ENCODE data around the gene TMEM242. TPM values are rescaled to one million over a fixed set of nuclear protein-coding genes. Genes with fewer than 3 reads are reported as not detected.

TMEM242 gene
- total and polyA plus RNA-seq, 2 of the 8 experiments (the other 6 are each of a cell fraction or from before 2014, with no cell fraction given), result 2.4 to 9.0 TPM

GRCh38 chr6:157272866-157273755 is 50.2 kb downstream of the TMEM242 start:
- no peak overlapping the region for H2BK20ac ChIP-seq (ENCODE audit: low read length)
- peaks cover 2 to 11% (median 5%) of the 10 kb centered on the region in 4 experiments for H3K4me1 ChIP-seq (replicated peaks in 1 of 4; ENCODE audit: control insufficient read depth in 3 of 4, insufficient read depth in 4 of 4, low read length in 3 of 4)
- ChIA-PET POLR2A (ENCODE audit: partially characterized antibody) (interaction anchor here (1.2 kb wide), 1 partner anchor 37 kb away, joined by 4 read pairs; no protein-coding TSS in a partner anchor), CTCF (ENCODE audit: partially characterized antibody) (interaction anchor here (1.2 to 3.1 kb wide), 9 partner anchors 9 to 108 kb away, joined by 3 to 17 read pairs (median 6); no protein-coding TSS in a partner anchor)
- H3K23ac ChIP-seq (ENCODE audit: insufficient read length), result no peak overlapping the region
- no peak overlapping the region for H3K56ac ChIP-seq (replicated peaks; ENCODE audit: insufficient read length, low read depth, low read length)
- H2AFZ ChIP-seq (ENCODE audit: low read length), result no peak overlapping the region
- H3K4me3 ChIP-seq (ENCODE audit: extremely low read depth in 1 of 4, insufficient read depth in 2 of 4, low read depth in 3 of 4, low read length in 4 of 4), result peak overlapping the region in 1 of 4 experiments; percentile 64; a peak in 1 of 8 replicates
- TF ChIP-seq ZNF274 (IDR thresholded peaks at IDR 0.05; ENCODE audit: borderline replicate concordance, extremely low read depth, low read length), result no peak
- peak in 1 of 2 experiments; percentile 4; a peak in 1 of 4 replicates for TF ChIP-seq RAD21 (IDR thresholded peaks at IDR 0.05 in 1 of 2, conservative IDR thresholded peaks at IDR 0.05 in 1 of 2; ENCODE audit: low read depth in 2 of 2, low read length in 2 of 2)
- TF ChIP-seq CBX5 (IDR thresholded peaks at IDR 0.05; ENCODE audit: low read depth, low read length), result no peak
- no peak for TF ChIP-seq JUND (IDR thresholded peaks at IDR 0.05; ENCODE audit: low read length)
- peak in 2 of 3 experiments; percentile 13 to 16; a peak in 1 of 4 replicates for TF ChIP-seq CTCF (IDR thresholded peaks at IDR 0.05; ENCODE audit: control extremely low read depth in 1 of 3, insufficient read depth in 1 of 3, low read depth in 1 of 3, low read length in 3 of 3)
- no peak for TF ChIP-seq KDM4A (IDR thresholded peaks at IDR 0.05; ENCODE audit: low read depth, low read length, severe bottlenecking)
- peaks cover 11% of the 10 kb centered on the region; the same call in 1 of the 2 replicates for H3K23me2 ChIP-seq (ENCODE audit: low read depth, low read length)
- H3K9me3 ChIP-seq (ENCODE audit: insufficient read depth in 2 of 2, low read depth in 1 of 2, low read length in 1 of 2), result no peaks in the 10 kb centered on the region
- peaks cover 0 to 5% of the 10 kb centered on the region in 2 experiments for H4K20me1 ChIP-seq (replicated peaks in 1 of 2; ENCODE audit: control insufficient read depth in 1 of 2, insufficient read depth in 2 of 2, low read length in 2 of 2)
- H3K4ac ChIP-seq (replicated peaks; ENCODE audit: insufficient read length, low read depth, low read length), result no peak overlapping the region
- peaks cover 0 to 15% (median 8%) of the 10 kb centered on the region in 4 experiments; a peak in 4 of 7 replicates for H3K27me3 ChIP-seq (replicated peaks in 1 of 4; ENCODE audit: control insufficient read depth in 3 of 4, extremely low read depth in 1 of 4, insufficient read depth in 3 of 4, low read length in 3 of 4)
- H2BK120ac ChIP-seq (replicated peaks; ENCODE audit: low read depth, low read length), result no peak overlapping the region
- H2BK15ac ChIP-seq (ENCODE audit: low read length), result no peak overlapping the region
- no peaks in the 10 kb centered on the region for H3K79me2 ChIP-seq (ENCODE audit: control insufficient read depth in 1 of 2, insufficient read depth in 2 of 2, low read length in 2 of 2)
- FAIRE-seq (no peak), DNase-seq (ENCODE audit: low read depth in 1 of 2, low spot score in 2 of 2) (no peak)
- no peak overlapping the region for H2BK5ac ChIP-seq (ENCODE audit: low read depth, low read length)
- H3K36me3 ChIP-seq (ENCODE audit: control insufficient read depth in 2 of 4, insufficient read depth in 4 of 4, low read length in 3 of 4), result no peaks in the 10 kb centered on the region
- no peak overlapping the region for H2AK5ac ChIP-seq (ENCODE audit: low read depth, low read length)
- peak overlapping the region; percentile 67 to 84 for H3K4me2 ChIP-seq (ENCODE audit: insufficient read depth in 1 of 2, low read depth in 2 of 2, low read length in 2 of 2)
- H4K91ac ChIP-seq (replicated peaks; ENCODE audit: insufficient read length, low read length), result peak overlapping the region; percentile 5
- no peak overlapping the region for H4K8ac ChIP-seq (ENCODE audit: extremely low read depth, insufficient read depth, low read length)
- no peak overlapping the region for H3K27ac ChIP-seq (ENCODE audit: low read depth, low read length)
- H3K9ac ChIP-seq (replicated peaks in 1 of 4; ENCODE audit: extremely low read depth in 1 of 4, low read depth in 3 of 4, low read length in 3 of 4), result no peak overlapping the region
- peak overlapping the region; percentile 65; the same call in 1 of the 2 replicates for H2BK12ac ChIP-seq (ENCODE audit: low read depth, low read length)
- H3K79me1 ChIP-seq (ENCODE audit: low read depth, low read length), result no peaks in the 10 kb centered on the region; the same call in 1 of the 2 replicates
- no peak overlapping the region for H3K14ac ChIP-seq (ENCODE audit: insufficient read length)
- no peak overlapping the region for H3K18ac ChIP-seq (ENCODE audit: extremely low read depth, low read length)
- H4K5ac ChIP-seq (ENCODE audit: insufficient read length, low read depth, low read length), result no peak overlapping the region
- 80% methylated on average over 19 of the region's 19 CpGs; no CpG with 5 or more reads in 1 of the 2 experiments for WGBS, 2 experiments (ENCODE audit: extremely low coverage in 1 of 2, insufficient coverage in 1 of 2, insufficient read length in 1 of 2, insufficient replicate concordance in 2 of 2, low coverage in 1 of 2, low lambda C conversion rate in 2 of 2, missing lambda C conversion rate in 1 of 2)

Data from H1 (cell line).